HL-60 (cell line): ENCODE data around the gene NPAP1.

Experiments
- CTCF ChIP-seq: IDR thresholded peaks from one replicate; pipeline ENCODE4 v1.5.1; 2011; ENCODE audit warnings: low read length, control low read depth, inconsistent platforms; ENCODE audit not compliant: insufficient read depth
- GABPA ChIP-seq: IDR thresholded peaks from 2 replicates; pipeline ENCODE4 v1.6.1; 2012; ENCODE audit warnings: low read depth
- POLR2AphosphoS5 ChIP-seq: IDR thresholded peaks from 2 replicates; pipeline ENCODE4 v1.6.1; 2012; ENCODE audit warnings: low read depth
- REST ChIP-seq: IDR thresholded peaks from 2 replicates; pipeline ENCODE4 v1.6.1; 2012; ENCODE audit warnings: low read depth; ENCODE audit not compliant: insufficient replicate concordance
- SPI1 ChIP-seq: IDR thresholded peaks from 2 replicates; pipeline ENCODE4 v1.6.1; 2012; ENCODE audit warnings: low read depth, mild to moderate bottlenecking, borderline replicate concordance

- TF ChIP-seq CTCF (no peak), POLR2AphosphoS5 (no peak), REST (no peak), SPI1 (no peak), GABPA (no peak)
Measured at GRCh38 chr15:24683736-24684135, 8.2 kb downstream of the NPAP1 start.
